Measurements from ENCODE around the gene TWF2.

TWF2 gene

DNA sequence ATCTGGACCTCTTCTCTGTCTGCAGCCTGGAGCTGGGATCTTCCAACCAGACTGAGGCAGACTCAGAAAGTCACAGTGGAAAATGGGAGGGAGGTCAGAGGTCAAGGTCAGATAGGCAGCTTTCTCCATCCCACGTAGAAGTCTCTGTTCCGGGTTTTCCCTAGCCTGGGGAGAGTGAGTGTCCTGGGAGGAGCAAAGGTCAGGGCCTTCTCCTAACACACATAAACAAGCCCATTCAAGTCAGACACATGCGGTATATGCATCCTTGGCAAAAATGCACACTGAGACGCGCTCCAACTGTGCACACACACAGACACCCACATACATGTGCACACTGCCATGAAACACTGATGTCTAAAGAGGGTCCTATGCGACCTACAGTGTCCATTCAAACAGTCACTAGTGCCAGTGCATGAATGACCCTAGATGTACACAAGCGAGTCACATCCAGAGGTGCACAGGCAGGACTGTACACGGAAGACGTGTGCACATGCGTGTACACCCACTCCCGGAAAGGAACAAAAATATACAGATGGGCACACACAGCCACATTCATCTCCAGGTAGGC, 681 bp downstream of the TWF2 start:
- TF ChIP-seq, protein P1, sequence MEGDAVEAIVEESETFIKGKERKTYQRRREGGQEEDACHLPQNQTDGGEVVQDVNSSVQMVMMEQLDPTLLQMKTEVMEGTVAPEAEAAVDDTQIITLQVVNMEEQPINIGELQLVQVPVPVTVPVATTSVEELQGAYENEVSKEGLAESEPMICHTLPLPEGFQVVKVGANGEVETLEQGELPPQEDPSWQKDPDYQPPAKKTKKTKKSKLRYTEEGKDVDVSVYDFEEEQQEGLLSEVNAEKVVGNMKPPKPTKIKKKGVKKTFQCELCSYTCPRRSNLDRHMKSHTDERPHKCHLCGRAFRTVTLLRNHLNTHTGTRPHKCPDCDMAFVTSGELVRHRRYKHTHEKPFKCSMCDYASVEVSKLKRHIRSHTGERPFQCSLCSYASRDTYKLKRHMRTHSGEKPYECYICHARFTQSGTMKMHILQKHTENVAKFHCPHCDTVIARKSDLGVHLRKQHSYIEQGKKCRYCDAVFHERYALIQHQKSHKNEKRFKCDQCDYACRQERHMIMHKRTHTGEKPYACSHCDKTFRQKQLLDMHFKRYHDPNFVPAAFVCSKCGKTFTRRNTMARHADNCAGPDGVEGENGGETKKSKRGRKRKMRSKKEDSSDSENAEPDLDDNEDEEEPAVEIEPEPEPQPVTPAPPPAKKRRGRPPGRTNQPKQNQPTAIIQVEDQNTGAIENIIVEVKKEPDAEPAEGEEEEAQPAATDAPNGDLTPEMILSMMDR (IDR thresholded peaks at IDR 0.05; ENCODE audit: extremely low read depth, insufficient read depth, missing control alignments), result no peak

DNA sequence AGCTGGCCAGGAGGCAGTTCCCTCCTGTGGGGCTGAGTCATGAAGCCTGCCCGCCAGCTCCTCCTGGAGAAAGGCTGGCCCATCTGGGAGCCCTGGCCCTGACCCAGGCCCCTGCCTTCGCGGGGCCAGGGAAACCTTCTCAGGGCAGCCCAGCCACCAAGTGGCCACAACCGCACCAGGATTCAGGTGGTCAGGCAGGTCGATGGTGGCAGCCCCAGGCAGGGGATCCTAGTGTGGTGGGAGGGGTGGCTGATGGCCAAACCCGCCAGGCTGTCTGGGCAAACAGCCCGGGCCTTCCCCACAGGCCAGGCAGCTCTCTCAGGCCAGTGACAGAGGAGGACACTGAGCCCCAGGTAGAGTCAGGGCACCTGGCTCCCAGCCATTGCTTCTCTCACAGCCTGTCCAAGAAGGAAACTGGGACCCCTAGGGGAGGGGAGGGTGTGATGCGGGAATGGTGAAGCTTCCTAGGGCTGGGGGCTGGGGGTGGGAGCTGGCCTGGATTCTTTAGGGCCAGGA, 1.2 kb downstream of the TWF2 start:
- DNase-seq (ENCODE audit: low spot score), result no peak
- in situ Hi-C loops (cut with MboI; ENCODE audit: low pct_unique_long_range_greater_than_20kb, low sequenced_read_pairs, unreplicated experiment), result loop anchor here (10.0 kb wide), 1 partner anchor 107 kb away; no protein-coding TSS in a partner anchor
- TF ChIP-seq, protein P1 (IDR thresholded peaks at IDR 0.05; ENCODE audit: extremely low read depth, insufficient read depth, missing control alignments), result no peak

More for the DNA sequence above, 681 bp downstream of the TWF2 start:
- DNase-seq (ENCODE audit: low spot score), result no peak
- in situ Hi-C loops (cut with MboI; ENCODE audit: low pct_unique_long_range_greater_than_20kb, low sequenced_read_pairs, unreplicated experiment), result loop anchor here (10.0 kb wide), 1 partner anchor 107 kb away; no protein-coding TSS in a partner anchor

DNA sequence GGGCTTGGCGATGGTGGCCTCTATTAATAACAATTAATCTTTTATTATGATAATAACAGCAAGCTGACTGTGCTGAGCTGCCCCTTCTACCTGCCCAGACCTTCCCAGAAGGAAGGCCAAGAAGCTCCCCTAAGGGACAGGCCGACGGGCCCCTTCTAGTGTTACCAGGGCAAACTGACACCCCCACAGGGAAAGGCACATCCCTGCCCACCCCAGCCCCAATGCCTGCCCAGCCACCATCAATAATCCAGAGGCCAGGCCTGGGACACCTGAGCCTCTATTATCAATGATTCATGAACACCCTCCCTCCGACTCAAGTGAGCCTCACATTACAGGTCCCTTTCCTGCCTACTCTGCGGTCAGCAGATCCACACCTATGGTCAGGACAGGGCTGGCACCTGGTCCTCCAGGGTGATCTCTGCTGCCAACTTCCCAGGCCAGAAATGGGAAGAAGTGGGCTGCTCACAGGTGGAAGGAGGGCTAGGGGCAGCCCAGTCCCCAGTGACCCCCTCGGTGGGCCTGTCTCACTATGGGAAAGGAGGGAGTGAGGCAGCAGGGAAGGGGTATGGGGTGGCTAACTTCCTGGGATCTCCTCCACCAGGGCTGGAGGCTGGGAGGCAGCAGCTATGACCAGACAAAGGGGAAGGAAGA, 1.8 kb downstream of the TWF2 start:
- in situ Hi-C loops (cut with MboI; ENCODE audit: low pct_unique_long_range_greater_than_20kb, low sequenced_read_pairs, unreplicated experiment), result loop anchor here (10.0 kb wide), 1 partner anchor 108 kb away; no protein-coding TSS in a partner anchor
- no peak for DNase-seq (ENCODE audit: low spot score)
- TF ChIP-seq, protein P1 (IDR thresholded peaks at IDR 0.05; ENCODE audit: extremely low read depth, insufficient read depth, missing control alignments), result no peak

DNA sequence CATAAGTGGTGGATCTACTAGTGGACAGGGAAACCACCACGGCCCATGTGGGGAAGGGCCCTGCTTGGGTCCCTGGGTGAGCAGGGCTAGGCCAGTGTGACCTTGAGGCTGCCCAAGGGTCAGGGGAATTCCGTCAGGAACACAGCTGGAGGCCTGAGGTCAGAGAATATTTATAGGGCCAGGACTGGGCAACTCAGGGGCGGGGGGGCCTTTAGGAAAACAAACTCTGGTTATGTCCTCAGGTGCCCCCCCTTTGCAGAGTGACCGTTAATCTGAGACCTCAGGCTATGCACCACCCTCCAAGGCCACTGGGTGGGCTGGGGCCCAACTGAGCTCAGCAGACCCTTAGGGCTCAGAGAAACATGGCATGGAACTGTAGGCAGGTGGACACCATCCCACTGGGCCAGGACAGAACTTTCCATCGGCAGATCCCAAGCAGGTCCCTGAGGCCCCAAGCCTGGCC, 2.5 kb downstream of the TWF2 start:
- in situ Hi-C loops (cut with MboI; ENCODE audit: low pct_unique_long_range_greater_than_20kb, low sequenced_read_pairs, unreplicated experiment), result loop anchor here (10.0 kb wide), 1 partner anchor 108 kb away; no protein-coding TSS in a partner anchor
- no peak for DNase-seq (ENCODE audit: low spot score)
- TF ChIP-seq, protein P1 (IDR thresholded peaks at IDR 0.05; ENCODE audit: extremely low read depth, insufficient read depth, missing control alignments), result no peak

DNA sequence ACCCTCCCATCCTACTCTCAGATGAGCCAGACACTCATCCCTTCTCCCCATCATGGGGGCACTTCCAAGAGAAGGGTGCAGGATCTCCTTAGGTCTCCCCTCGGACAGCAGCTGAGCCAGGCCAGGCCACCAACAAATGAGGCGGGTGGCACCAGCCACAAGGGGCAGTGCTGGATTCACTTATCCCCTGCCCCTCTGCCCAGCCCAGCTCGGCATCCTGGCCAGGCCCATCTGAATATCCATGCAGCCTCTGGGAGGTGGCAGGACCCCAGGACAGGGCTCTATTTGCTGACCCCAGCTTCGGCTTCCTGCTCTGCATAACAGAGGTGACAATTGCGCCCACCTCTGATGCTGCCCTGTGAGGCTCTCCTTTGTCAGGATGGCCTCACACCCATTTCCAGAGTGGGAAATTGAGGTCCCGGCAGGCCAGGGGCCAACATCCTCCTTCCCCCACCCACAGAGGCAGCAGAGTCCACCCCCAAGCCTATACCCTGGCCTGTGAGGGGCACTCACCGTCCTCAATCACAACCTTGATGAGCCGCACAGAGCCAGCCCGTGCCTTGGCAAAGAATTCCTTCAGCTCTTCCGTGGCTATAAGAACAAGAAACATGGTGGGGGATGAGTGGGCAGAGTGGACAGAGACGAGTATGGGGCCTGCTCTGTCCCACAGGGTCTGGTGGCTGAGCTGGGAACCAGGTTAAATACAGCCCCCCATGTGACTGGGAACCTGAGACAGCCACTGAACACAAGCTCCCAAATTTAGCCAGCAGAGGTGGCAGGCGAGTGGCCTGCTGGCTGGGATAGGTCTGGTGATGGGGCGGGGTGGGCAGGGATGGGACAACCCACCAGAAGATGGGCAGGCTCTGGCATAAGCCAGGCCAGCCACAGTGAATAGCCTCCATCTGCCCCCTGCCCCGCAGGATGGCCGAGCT, 4.2 kb downstream of the TWF2 start:
- in situ Hi-C loops (cut with MboI; ENCODE audit: low pct_unique_long_range_greater_than_20kb, low sequenced_read_pairs, unreplicated experiment), result loop anchor here (10.0 kb wide), 1 partner anchor 110 kb away; no protein-coding TSS in a partner anchor
- no peak for DNase-seq (ENCODE audit: low spot score)
- TF ChIP-seq, protein P1 (IDR thresholded peaks at IDR 0.05; ENCODE audit: extremely low read depth, insufficient read depth, missing control alignments), result no peak

DNA sequence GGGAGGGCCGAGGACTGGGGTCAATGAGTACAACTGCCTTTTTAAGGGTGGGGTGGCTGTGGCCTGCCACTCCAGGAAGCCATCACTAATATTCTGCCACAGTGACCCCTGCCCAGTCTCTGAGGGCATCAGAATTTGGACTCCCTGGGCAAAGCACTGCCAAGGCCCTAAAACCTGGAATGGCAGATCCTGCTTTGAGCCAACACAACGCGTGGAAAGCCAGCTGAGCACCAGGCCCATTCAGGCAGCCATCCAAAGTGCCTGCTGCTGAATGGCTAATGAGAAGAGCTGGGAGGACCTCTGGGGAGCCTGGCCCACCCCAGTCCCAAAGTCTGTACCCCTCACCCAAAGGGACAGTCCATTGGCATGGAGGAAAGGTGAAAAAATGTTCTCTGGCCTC, 5.0 kb downstream of the TWF2 start:
- DNase-seq (ENCODE audit: low spot score), result no peak
- TF ChIP-seq, protein P1 (IDR thresholded peaks at IDR 0.05; ENCODE audit: extremely low read depth, insufficient read depth, missing control alignments), result no peak
- in situ Hi-C loops (cut with MboI; ENCODE audit: low pct_unique_long_range_greater_than_20kb, low sequenced_read_pairs, unreplicated experiment), result loop anchor here (10.0 kb wide), 1 partner anchor 111 kb away; no protein-coding TSS in a partner anchor
